WTC11 (cell line): ENCODE measurements around the gene MORC4. TPM values are rescaled to one million over a fixed set of nuclear protein-coding genes. Genes with fewer than 3 reads are reported as not detected.

Source experiments
- ATAC-seq: fragments of 200-7000 bp; cut with Tn5 transposase; 2 replicates; pipeline ENCODE4 v1.10.0; 2021; ENCODE audit warnings: mild to moderate bottlenecking, moderate library complexity
- CTCF ChIA-PET: fragments of 300-600 bp; sonication (Branson Sonifier 250); formaldehyde crosslinking; loops from one replicate; lab custom pipeline; 2021; ENCODE audit warnings: antibody characterized with exemption; lab: Charles Lee
- POLR2A ChIA-PET: fragments of 350-600 bp; sonication (Branson Sonifier 250); formaldehyde crosslinking; loops from one replicate; lab custom pipeline; 2021; ENCODE audit warnings: antibody characterized with exemption; lab: Charles Lee
- DNase-seq: peaks from one replicate; pipeline ENCODE4 v3.0.0; 2021; ENCODE audit warnings: low spot score
- H3K27ac Mint-ChIP-seq: 2 replicates; pipeline ENCODE4 v1.8.0; 2021; ENCODE audit warnings: mixed read lengths
- H3K27me3 Mint-ChIP-seq: 2 replicates; pipeline ENCODE4 v1.8.0; 2021; ENCODE audit warnings: low read depth, mild to moderate bottlenecking, moderate library complexity, mixed read lengths
- H3K36me3 Mint-ChIP-seq: 2 replicates; pipeline ENCODE4 v1.8.0; 2021; ENCODE audit warnings: mixed read lengths
- H3K4me1 Mint-ChIP-seq: 2 replicates; pipeline ENCODE4 v1.8.0; 2022; ENCODE audit warnings: mixed read lengths
- H3K4me3 Mint-ChIP-seq: 2 replicates; pipeline ENCODE4 v1.8.0; 2021; ENCODE audit warnings: mild to moderate bottlenecking, moderate library complexity, mixed read lengths
- H3K9me3 Mint-ChIP-seq: 2 replicates; pipeline ENCODE4 v1.8.0; 2021; ENCODE audit warnings: mixed read lengths
- ATF2 ChIP-seq: sonication (generic); formaldehyde crosslinking; IDR thresholded peaks from 2 replicates; pipeline ENCODE4 v1.8.1; 2022; ENCODE audit warnings: low read depth, missing genetic modification reagents, borderline replicate concordance
- E2F4 ChIP-seq: sonication (generic); formaldehyde crosslinking; IDR thresholded peaks from 2 replicates; pipeline ENCODE4 v1.8.1; 2022; ENCODE audit warnings: low read depth, mild to moderate bottlenecking, moderate library complexity, missing genetic modification reagents, borderline replicate concordance
- EMX1 ChIP-seq: fragments of 250-450 bp; sonication (Bioruptor Pico); IDR thresholded peaks from 2 replicates; pipeline ENCODE4 v1.8.0; 2021; ENCODE audit warnings: mild to moderate bottlenecking
- FOXP1 ChIP-seq: sonication (generic); formaldehyde crosslinking; IDR thresholded peaks from 2 replicates; pipeline ENCODE4 v1.8.0; 2022; ENCODE audit warnings: missing genetic modification reagents, mild to moderate bottlenecking, moderate library complexity, borderline replicate concordance
- GABPB1 ChIP-seq: sonication (generic); formaldehyde crosslinking; IDR thresholded peaks from 2 replicates; pipeline ENCODE4 v1.8.1; 2023; ENCODE audit warnings: mild to moderate bottlenecking, missing genetic modification reagents
- IRF1 ChIP-seq: sonication (generic); formaldehyde crosslinking; IDR thresholded peaks from 2 replicates; pipeline ENCODE4 v1.8.0; 2023; ENCODE audit warnings: missing genetic modification reagents
- JUN ChIP-seq: sonication (generic); formaldehyde crosslinking; IDR thresholded peaks from 2 replicates; pipeline ENCODE4 v1.8.0; 2023; ENCODE audit warnings: mild to moderate bottlenecking, missing genetic modification reagents
- MLX ChIP-seq: sonication (generic); formaldehyde crosslinking; IDR thresholded peaks from 2 replicates; pipeline ENCODE4 v1.8.1; 2023; ENCODE audit warnings: mild to moderate bottlenecking, missing genetic modification reagents, moderate library complexity
- PRDM15 ChIP-seq: sonication (generic); formaldehyde crosslinking; IDR thresholded peaks from 2 replicates; pipeline ENCODE4 v1.8.0; 2022; ENCODE audit warnings: missing genetic modification reagents
- TEAD1 ChIP-seq: sonication (generic); formaldehyde crosslinking; IDR thresholded peaks from 2 replicates; pipeline ENCODE4 v1.8.0; 2022; ENCODE audit warnings: mild to moderate bottlenecking, missing genetic modification reagents
- TP53 ChIP-seq: sonication (generic); formaldehyde crosslinking; IDR thresholded peaks from 2 replicates; pipeline ENCODE4 v1.8.1; 2023; ENCODE audit warnings: mild to moderate bottlenecking, missing genetic modification reagents
- USF1 ChIP-seq: sonication (generic); formaldehyde crosslinking; IDR thresholded peaks from 2 replicates; pipeline ENCODE4 v1.8.0; 2022; ENCODE audit warnings: mild to moderate bottlenecking, missing genetic modification reagents
- ZBTB21 ChIP-seq: sonication (generic); formaldehyde crosslinking; IDR thresholded peaks from 2 replicates; pipeline ENCODE4 v1.8.1; 2023; ENCODE audit warnings: mild to moderate bottlenecking, missing genetic modification reagents, borderline replicate concordance
- ZNF219 ChIP-seq: sonication (generic); formaldehyde crosslinking; IDR thresholded peaks from 2 replicates; pipeline ENCODE4 v1.8.0; 2023; ENCODE audit warnings: missing genetic modification reagents, mild to moderate bottlenecking, borderline replicate concordance
- ZNF396 ChIP-seq: fragments of 250-450 bp; sonication (Bioruptor Pico); IDR thresholded peaks from 2 replicates; pipeline ENCODE4 v1.8.0; 2021; ENCODE audit warnings: mild to moderate bottlenecking, moderate library complexity, borderline replicate concordance
- ZNF423 ChIP-seq: fragments of 250-450 bp; sonication (Bioruptor Pico); IDR thresholded peaks from 2 replicates; pipeline ENCODE4 v2.1.2; 2022; ENCODE audit warnings: mild to moderate bottlenecking, moderate library complexity
- total RNA-seq: library from RNA; stranded (reverse); gene quantifications from 3 replicates; pipeline ENCODE4 v1.2.3, GENCODE V29; 2021

MORC4 gene
- total RNA-seq, 1 experiment from 2014 or later = 4.6 TPM

GRCh38 chrX:106946464-106946863, 53.5 kb downstream of the MORC4 start (continued):
- TF ChIP-seq MLX (CRISPR knock-in tag) (no peak), IRF1 (CRISPR knock-in tag) (no peak)

GRCh38 chrX:106940068-106940467, 59.9 kb downstream of the MORC4 start:
- Mint-ChIP-seq H3K36me3 (peaks cover 3% of the 10 kb centered on the region), H3K4me3 (no peak overlapping the region), H3K27me3 (no peaks in the 10 kb centered on the region), H3K4me1 (no peaks in the 10 kb centered on the region), H3K27ac (no peak overlapping the region)
- ATAC-seq (no peak), DNase-seq (no peak)
- POLR2A ChIA-PET = no interaction called here
- CTCF ChIA-PET = no interaction called here
- TF ChIP-seq GABPB1 (CRISPR knock-in tag) = no peak
- no peak for TF ChIP-seq ZNF219 (CRISPR knock-in tag)
- TF ChIP-seq EMX1 (CRISPR knock-in tag) = no peak
- no peak for TF ChIP-seq ZNF396 (CRISPR knock-in tag)
- TF ChIP-seq ZBTB21 (CRISPR knock-in tag) = no peak
- TF ChIP-seq, all 79 proteins: peak for 0
- no peaks in the 10 kb centered on the region for H3K9me3 Mint-ChIP-seq

- TF ChIP-seq EMX1 (CRISPR knock-in tag) = no peak
- TF ChIP-seq USF1 = no peak
- no peak for TF ChIP-seq PRDM15 (CRISPR knock-in tag)
- no peak for TF ChIP-seq TP53
- Mint-ChIP-seq H3K9me3 (no peaks in the 10 kb centered on the region), H3K4me3 (no peak overlapping the region), H3K36me3 (peaks cover 3% of the 10 kb centered on the region), H3K4me1 (no peaks in the 10 kb centered on the region), H3K27ac (no peak overlapping the region), H3K27me3 (no peaks in the 10 kb centered on the region)
- ATAC-seq (no peak), DNase-seq (no peak)
- ChIA-PET CTCF (no interaction called here), POLR2A (no interaction called here)
Measured at GRCh38 chrX:106939566-106939965, 60.4 kb downstream of the MORC4 start.

GRCh38 chrX:106936246-106936645, 63.8 kb downstream of the MORC4 start:
- no peak for TF ChIP-seq MLX (CRISPR knock-in tag)
- no peak for TF ChIP-seq TEAD1 (CRISPR knock-in tag)
- no peak for TF ChIP-seq ATF2
- no peak for TF ChIP-seq ZNF423 (CRISPR knock-in tag)
- TF ChIP-seq JUN (CRISPR knock-in tag) = no peak
- TF ChIP-seq FOXP1 (CRISPR knock-in tag) = no peak
- no peak for TF ChIP-seq ZNF396 (CRISPR knock-in tag)
- no peak for TF ChIP-seq E2F4 (CRISPR knock-in tag)
- H3K27ac Mint-ChIP-seq = no peak overlapping the region
- no peaks in the 10 kb centered on the region for H3K36me3 Mint-ChIP-seq
- ChIA-PET CTCF (interaction anchor here (1.8 kb wide), 1 partner anchor 24 kb away, joined by 8 read pairs; no protein-coding TSS in a partner anchor), POLR2A (no interaction called here)
- no peak for ATAC-seq
- H3K4me1 Mint-ChIP-seq = no peaks in the 10 kb centered on the region
- H3K4me3 Mint-ChIP-seq = no peak overlapping the region
- no peak for DNase-seq
- no peaks in the 10 kb centered on the region for H3K9me3 Mint-ChIP-seq
- H3K27me3 Mint-ChIP-seq = no peaks in the 10 kb centered on the region
